ENCODE measurements around the gene UVRAG. TPM values are rescaled to one million over a fixed set of nuclear protein-coding genes. Genes with fewer than 3 reads are reported as not detected.
A peak's percentile ranks its signal among the peaks of the same experiment; 100 is the strongest.

The UVRAG gene
- total RNA-seq, 1 donor from 2014 or later, result 31.0 TPM

DNA sequence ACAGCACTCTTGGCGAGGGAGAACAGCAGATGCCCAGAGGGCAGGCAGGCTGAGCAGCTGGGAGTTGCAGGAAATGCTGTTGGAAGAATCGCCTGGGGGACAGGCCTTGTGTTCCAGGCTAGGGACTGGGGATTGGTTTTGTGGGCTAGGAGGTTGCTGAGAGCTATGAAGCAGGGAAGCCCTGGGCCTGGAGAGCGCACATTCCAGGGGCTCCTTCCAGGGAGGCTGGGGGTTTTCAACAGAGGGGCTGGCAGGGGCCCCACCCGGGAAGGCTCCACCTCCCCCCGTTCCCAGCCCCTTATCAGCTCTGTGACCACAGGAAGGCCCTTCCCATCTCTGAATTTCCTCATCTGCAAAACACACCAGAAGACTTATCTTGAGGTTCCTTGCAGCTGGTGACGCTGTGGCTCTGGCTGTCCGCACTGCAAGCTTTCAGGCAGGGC lies 369.6 kb downstream of the UVRAG start:
- H3K9me3 ChIP-seq, result no peaks in the 10 kb centered on the region
- peaks cover 32% of the 10 kb centered on the region for H3K4me1 ChIP-seq
- H3K27ac ChIP-seq, result peak overlapping the region; percentile 45
- DNase-seq (no peak), ATAC-seq (no peak)
- TF ChIP-seq, protein P1, sequence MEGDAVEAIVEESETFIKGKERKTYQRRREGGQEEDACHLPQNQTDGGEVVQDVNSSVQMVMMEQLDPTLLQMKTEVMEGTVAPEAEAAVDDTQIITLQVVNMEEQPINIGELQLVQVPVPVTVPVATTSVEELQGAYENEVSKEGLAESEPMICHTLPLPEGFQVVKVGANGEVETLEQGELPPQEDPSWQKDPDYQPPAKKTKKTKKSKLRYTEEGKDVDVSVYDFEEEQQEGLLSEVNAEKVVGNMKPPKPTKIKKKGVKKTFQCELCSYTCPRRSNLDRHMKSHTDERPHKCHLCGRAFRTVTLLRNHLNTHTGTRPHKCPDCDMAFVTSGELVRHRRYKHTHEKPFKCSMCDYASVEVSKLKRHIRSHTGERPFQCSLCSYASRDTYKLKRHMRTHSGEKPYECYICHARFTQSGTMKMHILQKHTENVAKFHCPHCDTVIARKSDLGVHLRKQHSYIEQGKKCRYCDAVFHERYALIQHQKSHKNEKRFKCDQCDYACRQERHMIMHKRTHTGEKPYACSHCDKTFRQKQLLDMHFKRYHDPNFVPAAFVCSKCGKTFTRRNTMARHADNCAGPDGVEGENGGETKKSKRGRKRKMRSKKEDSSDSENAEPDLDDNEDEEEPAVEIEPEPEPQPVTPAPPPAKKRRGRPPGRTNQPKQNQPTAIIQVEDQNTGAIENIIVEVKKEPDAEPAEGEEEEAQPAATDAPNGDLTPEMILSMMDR (IDR thresholded peaks at IDR 0.05), result no peak
- H3K36me3 ChIP-seq, result no peaks in the 10 kb centered on the region
- no peaks in the 10 kb centered on the region for H3K27me3 ChIP-seq
- H3K4me3 ChIP-seq, result no peak overlapping the region
- intact Hi-C loops (cut with DNase I), result no loop called here

DNA sequence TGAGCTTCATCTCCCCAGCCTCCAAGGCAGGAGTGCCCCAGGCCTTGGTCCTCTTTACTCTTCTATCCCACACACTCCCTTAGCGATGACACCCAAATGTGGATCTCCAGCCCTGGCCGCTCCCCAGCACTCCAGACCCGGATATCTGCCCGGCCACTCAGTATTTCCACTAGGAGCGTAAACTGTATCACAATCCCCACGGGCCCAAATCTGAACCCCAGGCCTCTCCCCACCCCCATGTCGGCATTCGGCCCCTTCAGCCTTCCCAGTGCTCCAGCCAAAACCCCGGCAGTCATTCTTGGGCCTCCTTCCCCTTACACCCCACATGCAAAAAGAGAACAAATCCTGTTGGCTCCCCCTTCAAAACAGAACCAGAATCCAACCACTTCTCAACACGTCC lies 370.5 kb downstream of the UVRAG start:
- H3K9me3 ChIP-seq, result no peaks in the 10 kb centered on the region
- DNase-seq (no peak), ATAC-seq (no peak)
- peaks cover 32% of the 10 kb centered on the region for H3K4me1 ChIP-seq
- H3K4me3 ChIP-seq, result no peak overlapping the region
- no peaks in the 10 kb centered on the region for H3K27me3 ChIP-seq
- intact Hi-C loops (cut with DNase I), result no loop called here
- H3K36me3 ChIP-seq, result no peaks in the 10 kb centered on the region
- TF ChIP-seq, protein P1 (IDR thresholded peaks at IDR 0.05), result no peak
- H3K27ac ChIP-seq, result peak overlapping the region; percentile 45

DNA sequence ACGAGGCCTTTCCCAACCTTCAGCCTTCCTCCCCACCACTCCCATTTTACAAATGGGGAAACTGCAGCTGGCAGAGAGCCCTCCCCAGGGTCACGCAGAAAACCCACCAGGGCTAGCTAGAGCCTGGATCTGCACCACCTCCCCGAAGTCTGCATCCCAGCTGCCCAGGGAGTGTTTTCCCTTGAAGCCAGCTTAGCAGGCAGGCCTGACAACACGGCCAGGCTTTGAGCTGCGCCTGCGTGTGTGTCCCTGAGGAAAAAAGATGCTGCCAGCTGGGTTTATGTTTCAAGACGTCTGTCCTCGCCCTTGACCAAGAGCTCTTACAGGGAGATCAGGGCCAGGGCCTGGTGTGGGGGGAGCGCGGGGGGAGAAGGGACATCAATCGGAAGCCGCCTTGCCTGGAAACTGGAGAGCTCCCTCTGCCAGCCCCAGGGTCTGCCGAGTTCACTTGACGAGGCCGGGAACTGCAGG lies 371.0 kb downstream of the UVRAG start:
- no peaks in the 10 kb centered on the region for H3K9me3 ChIP-seq
- DNase-seq (peak; percentile 75), ATAC-seq (peak; percentile 37)
- no peak overlapping the region for H3K4me3 ChIP-seq
- H3K36me3 ChIP-seq, result no peaks in the 10 kb centered on the region
- peak overlapping the region; percentile 45 for H3K27ac ChIP-seq
- H3K4me1 ChIP-seq, result peaks cover 33% of the 10 kb centered on the region
- no peaks in the 10 kb centered on the region for H3K27me3 ChIP-seq
- TF ChIP-seq, protein P1 (IDR thresholded peaks at IDR 0.05), result no peak
- intact Hi-C loops (cut with DNase I), result no loop called here

DNA sequence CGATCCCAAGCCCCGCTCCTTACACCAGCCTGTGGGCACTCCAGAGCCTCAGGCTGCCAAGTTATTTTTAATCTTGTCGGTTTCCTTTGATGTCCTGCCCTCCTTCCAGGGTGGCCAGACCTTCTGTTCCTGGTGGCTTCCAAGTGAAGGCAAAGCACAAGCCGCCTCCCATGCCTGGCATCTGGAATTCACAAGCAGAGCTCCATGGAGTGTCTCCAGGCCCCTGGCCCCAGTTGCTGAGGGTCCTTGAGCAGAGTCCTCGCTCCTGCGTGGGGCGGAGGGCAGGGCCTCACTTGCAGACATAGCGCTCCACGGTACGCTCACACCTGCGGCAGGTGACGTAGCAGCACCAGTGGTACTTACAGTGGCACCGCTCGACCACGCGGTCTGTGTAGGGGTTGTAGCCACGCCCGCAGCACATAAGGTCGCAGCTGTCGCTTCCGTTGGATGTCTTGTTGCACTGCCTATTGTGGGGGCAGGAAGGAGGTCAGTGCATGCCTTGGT lies 371.8 kb downstream of the UVRAG start:
- no peaks in the 10 kb centered on the region for H3K27me3 ChIP-seq
- peak overlapping the region; percentile 71 for H3K27ac ChIP-seq
- intact Hi-C loops (cut with DNase I), result no loop called here
- ATAC-seq (peak; percentile 18), DNase-seq (no peak)
- H3K36me3 ChIP-seq, result no peaks in the 10 kb centered on the region
- no peaks in the 10 kb centered on the region for H3K9me3 ChIP-seq
- TF ChIP-seq, protein P1 (IDR thresholded peaks at IDR 0.05), result no peak
- peaks cover 36% of the 10 kb centered on the region for H3K4me1 ChIP-seq
- no peak overlapping the region for H3K4me3 ChIP-seq

DNA sequence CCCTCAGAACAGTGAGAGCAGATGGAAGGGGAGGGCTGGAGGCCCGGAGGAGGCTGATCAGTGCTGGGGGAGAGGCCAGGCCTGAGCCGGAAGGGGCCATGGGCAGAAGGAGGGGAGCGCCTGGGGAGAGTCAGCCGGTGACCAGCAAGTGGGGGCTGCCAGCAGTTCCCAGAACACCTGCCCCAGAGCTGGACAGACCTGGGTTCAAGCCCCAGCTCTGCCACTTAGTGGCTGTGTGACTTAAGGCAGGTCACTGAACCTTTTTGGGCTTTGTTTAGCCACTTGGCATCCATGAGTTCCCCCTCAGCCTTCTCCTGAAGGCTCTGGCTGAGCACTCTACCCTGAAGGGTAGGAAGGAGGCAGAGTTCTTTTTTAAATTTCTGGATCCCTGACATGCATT lies 373.9 kb downstream of the UVRAG start:
- H3K27ac ChIP-seq, result no peak overlapping the region
- DNase-seq (no peak), ATAC-seq (no peak)
- intact Hi-C loops (cut with DNase I), result no loop called here
- TF ChIP-seq, protein P1 (IDR thresholded peaks at IDR 0.05), result no peak
- no peaks in the 10 kb centered on the region for H3K9me3 ChIP-seq
- no peaks in the 10 kb centered on the region for H3K27me3 ChIP-seq
- no peaks in the 10 kb centered on the region for H3K36me3 ChIP-seq
- peaks cover 36% of the 10 kb centered on the region for H3K4me1 ChIP-seq
- H3K4me3 ChIP-seq, result no peak overlapping the region

DNA sequence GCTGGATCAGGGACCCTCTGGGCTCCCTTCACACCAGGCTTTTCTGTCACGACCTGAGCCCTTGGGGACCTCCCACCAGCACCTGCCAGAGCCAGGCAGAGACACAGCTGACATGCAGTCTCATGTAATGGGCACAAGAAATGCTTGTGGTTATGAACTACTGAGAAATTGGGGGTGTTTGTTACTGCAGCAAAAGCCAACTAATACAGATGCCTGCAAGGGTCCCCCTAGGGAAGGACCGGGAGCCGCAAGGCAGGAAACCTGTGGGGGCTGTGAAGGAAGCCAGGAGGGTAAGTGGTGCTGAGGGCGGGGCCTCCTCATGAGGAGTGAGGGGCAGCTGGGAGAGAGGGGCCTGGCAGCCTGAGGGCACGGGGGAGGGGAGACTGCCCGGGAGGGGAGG lies 374.7 kb downstream of the UVRAG start:
- Histone ChIP-seq H3K36me3 (no peaks in the 10 kb centered on the region), H3K4me1 (peaks cover 29% of the 10 kb centered on the region), H3K27ac (peak overlapping the region; percentile 55), H3K4me3 (no peak overlapping the region), H3K9me3 (no peaks in the 10 kb centered on the region), H3K27me3 (no peaks in the 10 kb centered on the region)
- no peak for DNase-seq
- intact Hi-C loops (cut with DNase I), result no loop called here
- no peak for ATAC-seq
- TF ChIP-seq, protein P1 (IDR thresholded peaks at IDR 0.05), result no peak
